Measurements from ENCODE around the gene NMS. TPM values are rescaled to one million over a fixed set of nuclear protein-coding genes. Genes with fewer than 3 reads are reported as not detected.

Gene NMS
- total RNA-seq, 6 donors from 2014 or later = not detected

DNA sequence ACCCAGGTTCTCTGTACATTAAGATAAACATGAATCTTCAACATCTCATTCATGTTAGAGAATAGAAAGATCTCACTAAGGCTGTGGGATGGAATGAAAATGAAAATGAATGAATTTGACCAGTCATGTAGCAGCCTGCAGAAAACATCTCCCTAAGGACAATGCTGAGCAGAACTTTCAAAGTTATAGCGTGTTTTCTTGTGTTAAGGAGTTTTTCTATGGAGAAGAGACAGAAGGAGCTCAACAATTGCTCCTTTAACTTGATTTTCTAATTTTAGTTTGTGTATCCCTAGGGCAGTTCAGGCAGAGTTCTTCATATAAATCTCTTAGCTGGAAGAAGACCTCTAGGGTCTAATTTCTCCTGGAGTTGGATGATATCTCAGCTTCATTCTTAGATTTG, 47.3 kb downstream of the NMS start:
- Histone ChIP-seq H3K4me3 (no peak overlapping the region), H3K4me1 (no peaks in the 10 kb centered on the region), H3K27ac (no peak overlapping the region), H3K36me3 (no peaks in the 10 kb centered on the region), H3K27me3 (no peaks in the 10 kb centered on the region), H3K9me3 (no peaks in the 10 kb centered on the region)
- TF ChIP-seq EP300 (IDR thresholded peaks at IDR 0.05) (no peak), POLR2AphosphoS5 (IDR thresholded peaks at IDR 0.05) (no peak), POLR2A (IDR thresholded peaks at IDR 0.05) (no peak)
- TF ChIP-seq, protein P1, sequence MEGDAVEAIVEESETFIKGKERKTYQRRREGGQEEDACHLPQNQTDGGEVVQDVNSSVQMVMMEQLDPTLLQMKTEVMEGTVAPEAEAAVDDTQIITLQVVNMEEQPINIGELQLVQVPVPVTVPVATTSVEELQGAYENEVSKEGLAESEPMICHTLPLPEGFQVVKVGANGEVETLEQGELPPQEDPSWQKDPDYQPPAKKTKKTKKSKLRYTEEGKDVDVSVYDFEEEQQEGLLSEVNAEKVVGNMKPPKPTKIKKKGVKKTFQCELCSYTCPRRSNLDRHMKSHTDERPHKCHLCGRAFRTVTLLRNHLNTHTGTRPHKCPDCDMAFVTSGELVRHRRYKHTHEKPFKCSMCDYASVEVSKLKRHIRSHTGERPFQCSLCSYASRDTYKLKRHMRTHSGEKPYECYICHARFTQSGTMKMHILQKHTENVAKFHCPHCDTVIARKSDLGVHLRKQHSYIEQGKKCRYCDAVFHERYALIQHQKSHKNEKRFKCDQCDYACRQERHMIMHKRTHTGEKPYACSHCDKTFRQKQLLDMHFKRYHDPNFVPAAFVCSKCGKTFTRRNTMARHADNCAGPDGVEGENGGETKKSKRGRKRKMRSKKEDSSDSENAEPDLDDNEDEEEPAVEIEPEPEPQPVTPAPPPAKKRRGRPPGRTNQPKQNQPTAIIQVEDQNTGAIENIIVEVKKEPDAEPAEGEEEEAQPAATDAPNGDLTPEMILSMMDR (IDR thresholded peaks at IDR 0.05) = no peak
- DNase-seq (no peak), ATAC-seq (ENCODE audit: low FRiP score in 2 of 2) (no peak)
- 85 to 96% methylated on average over 1 of the region's 1 CpG for WGBS, 2 donors

DNA sequence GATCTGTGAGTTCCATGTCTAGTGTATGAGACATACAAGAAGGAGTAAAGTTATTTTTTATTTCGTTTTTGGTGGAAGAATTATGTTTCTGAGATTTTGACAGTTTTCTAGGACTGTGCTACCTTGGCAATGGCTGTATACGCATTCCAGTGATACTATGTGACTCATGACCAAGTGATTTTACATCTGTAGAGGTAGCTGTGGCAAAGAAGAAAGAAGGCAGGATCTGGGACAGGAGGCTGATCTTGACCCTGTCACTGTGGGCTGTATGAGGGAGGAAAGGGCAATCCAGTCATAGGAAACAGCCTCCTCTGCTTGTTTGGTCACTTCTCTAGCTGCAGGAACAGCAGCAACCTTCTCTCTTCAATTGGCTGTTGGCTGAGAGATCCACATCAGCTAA, 48.5 kb downstream of the NMS start:
- ATAC-seq (ENCODE audit: low FRiP score in 2 of 2) (no peak), DNase-seq (no peak)

DNA sequence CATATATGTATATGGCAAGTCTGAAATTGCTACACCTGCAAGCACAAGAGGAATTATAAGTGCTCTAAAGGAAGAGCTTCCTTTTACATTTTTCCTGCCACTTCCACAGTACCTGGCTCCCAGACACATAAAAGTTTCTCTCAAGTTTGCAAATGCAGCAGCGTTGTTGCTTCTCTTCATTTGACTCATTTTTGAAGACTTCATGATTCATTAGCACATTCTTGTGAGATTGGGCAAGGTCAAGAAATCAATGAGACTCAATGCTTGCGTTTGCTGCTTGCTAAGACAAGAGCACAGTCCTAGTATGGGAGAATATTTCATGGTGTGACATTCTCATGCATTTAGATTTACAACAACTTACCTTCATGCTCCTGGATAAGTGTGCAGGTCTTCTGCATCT, 49.9 kb downstream of the NMS start:
- Histone ChIP-seq H3K36me3 (no peaks in the 10 kb centered on the region), H3K4me3 (no peak overlapping the region), H3K4me1 (no peaks in the 10 kb centered on the region), H3K9me3 (no peaks in the 10 kb centered on the region), H3K27ac (no peak overlapping the region), H3K27me3 (no peaks in the 10 kb centered on the region)
- no peak for ATAC-seq (ENCODE audit: low FRiP score in 2 of 2)
- 63 to 78% methylated on average over 2 of the region's 2 CpGs for WGBS, 2 donors
- TF ChIP-seq POLR2A (IDR thresholded peaks at IDR 0.05) = no peak
- DNase-seq = no peak

More for the DNA sequence above, 48.5 kb downstream of the NMS start:
- no peak overlapping the region for H3K27ac ChIP-seq
- TF ChIP-seq POLR2AphosphoS5 (IDR thresholded peaks at IDR 0.05) (no peak), POLR2A (IDR thresholded peaks at IDR 0.05) (no peak), EP300 (IDR thresholded peaks at IDR 0.05) (no peak)
- TF ChIP-seq, protein P1 (IDR thresholded peaks at IDR 0.05) = no peak
- H3K9me3 ChIP-seq = no peaks in the 10 kb centered on the region
- 77% methylated on average over 2 of the region's 2 CpGs for WGBS, 2 donors
- no peak overlapping the region for H3K4me3 ChIP-seq
- no peaks in the 10 kb centered on the region for H3K27me3 ChIP-seq
- H3K4me1 ChIP-seq = no peaks in the 10 kb centered on the region
- H3K36me3 ChIP-seq = no peaks in the 10 kb centered on the region

- H3K4me1 ChIP-seq = no peaks in the 10 kb centered on the region
- ATAC-seq (ENCODE audit: low FRiP score in 2 of 2) (no peak), DNase-seq (no peak)
- WGBS, 2 donors = 67% methylated on average over 1 of the region's 1 CpG
- H3K36me3 ChIP-seq = no peaks in the 10 kb centered on the region
- TF ChIP-seq POLR2AphosphoS5 (IDR thresholded peaks at IDR 0.05) (no peak), POLR2A (IDR thresholded peaks at IDR 0.05) (no peak), EP300 (IDR thresholded peaks at IDR 0.05) (no peak)
- TF ChIP-seq, protein P1 (IDR thresholded peaks at IDR 0.05) = no peak
- H3K9me3 ChIP-seq = no peaks in the 10 kb centered on the region
- H3K4me3 ChIP-seq = no peak overlapping the region
- no peak overlapping the region for H3K27ac ChIP-seq
- no peaks in the 10 kb centered on the region for H3K27me3 ChIP-seq
These were observed 52.1 kb downstream of the NMS start for GRCh38 chr2:100522430-100522829.

GRCh38 chr2:100524331-100524730, 54.0 kb downstream of the NMS start:
- WGBS, 2 donors = 79 to 90% methylated on average over 2 of the region's 2 CpGs
- no peaks in the 10 kb centered on the region for H3K36me3 ChIP-seq
- ATAC-seq (ENCODE audit: low FRiP score in 2 of 2) = no peak
- no peak overlapping the region for H3K4me3 ChIP-seq
- H3K27ac ChIP-seq = no peak overlapping the region
- DNase-seq = no peak
- H3K4me1 ChIP-seq = no peaks in the 10 kb centered on the region
- H3K9me3 ChIP-seq = no peaks in the 10 kb centered on the region
- TF ChIP-seq POLR2AphosphoS5 (IDR thresholded peaks at IDR 0.05) = no peak
- TF ChIP-seq EP300 (IDR thresholded peaks at IDR 0.05) = no peak
- no peak for TF ChIP-seq POLR2A (IDR thresholded peaks at IDR 0.05)
- TF ChIP-seq, protein P1 (IDR thresholded peaks at IDR 0.05) = no peak
- H3K27me3 ChIP-seq = no peaks in the 10 kb centered on the region
